ENCODE data around the gene HAND2. TPM values are rescaled to one million over a fixed set of nuclear protein-coding genes. Genes with fewer than 3 reads are reported as not detected.

Gene HAND2
- total RNA-seq, 1 experiment from 2014 or later = 0.31 TPM

DNA sequence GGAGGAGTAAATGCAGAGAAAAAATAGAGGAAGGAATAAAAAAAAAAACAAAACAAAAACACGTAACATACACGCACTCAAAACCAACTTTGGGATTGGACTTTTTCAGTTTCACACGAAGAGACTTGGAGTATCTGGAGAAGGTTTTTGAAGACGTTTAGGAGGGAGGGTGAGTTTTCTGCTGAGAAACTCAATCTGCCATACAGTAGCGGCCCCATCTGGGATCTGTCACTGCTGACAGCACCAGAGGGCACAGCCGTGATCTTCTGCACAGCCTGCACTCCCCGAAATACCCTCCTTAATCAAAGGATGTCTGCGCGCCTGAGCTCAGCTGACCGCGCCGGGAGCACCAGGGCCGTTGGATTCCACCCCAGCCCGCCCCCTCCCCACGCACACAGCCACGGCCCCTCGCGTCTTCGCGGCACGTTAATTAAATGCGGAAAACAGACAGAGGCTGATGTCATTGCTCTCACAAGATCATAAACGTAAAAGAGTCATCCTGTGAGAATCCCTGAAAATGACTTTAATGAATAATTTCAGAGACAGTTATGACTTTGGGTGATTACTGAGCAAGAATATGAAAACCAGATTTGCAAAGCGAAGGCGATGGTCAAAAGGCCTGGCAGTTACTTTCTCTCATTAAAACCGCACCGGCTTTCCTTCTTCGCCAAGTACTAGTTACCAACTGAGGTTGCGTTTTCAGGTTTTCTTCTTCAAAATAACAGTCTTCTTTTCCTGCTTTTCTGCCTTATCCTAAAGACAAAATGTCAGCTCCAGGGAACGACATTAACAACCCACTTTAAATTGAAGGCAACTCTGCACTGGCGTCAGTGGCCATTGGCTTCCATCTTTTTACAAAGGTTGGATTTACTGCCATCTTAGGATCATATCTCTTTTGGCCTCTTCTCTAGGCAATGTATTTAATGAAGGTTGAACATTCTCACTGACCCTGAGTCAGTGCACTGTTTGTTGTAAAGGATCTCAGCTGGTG lies 10.6 kb downstream of the HAND2 start:
- ChIA-PET CTCF (no interaction called here), POLR2A (no interaction called here)
- no peak for ATAC-seq
- no peak overlapping the region for H3K27ac ChIP-seq (ENCODE audit: low read length)
- BruUV-seq (replicated peaks) = no TSS peak
- no peaks in the 10 kb centered on the region for H3K9me3 ChIP-seq (ENCODE audit: control insufficient read depth, insufficient read depth, low read depth, low read length)
- TF ChIP-seq, protein P1, sequence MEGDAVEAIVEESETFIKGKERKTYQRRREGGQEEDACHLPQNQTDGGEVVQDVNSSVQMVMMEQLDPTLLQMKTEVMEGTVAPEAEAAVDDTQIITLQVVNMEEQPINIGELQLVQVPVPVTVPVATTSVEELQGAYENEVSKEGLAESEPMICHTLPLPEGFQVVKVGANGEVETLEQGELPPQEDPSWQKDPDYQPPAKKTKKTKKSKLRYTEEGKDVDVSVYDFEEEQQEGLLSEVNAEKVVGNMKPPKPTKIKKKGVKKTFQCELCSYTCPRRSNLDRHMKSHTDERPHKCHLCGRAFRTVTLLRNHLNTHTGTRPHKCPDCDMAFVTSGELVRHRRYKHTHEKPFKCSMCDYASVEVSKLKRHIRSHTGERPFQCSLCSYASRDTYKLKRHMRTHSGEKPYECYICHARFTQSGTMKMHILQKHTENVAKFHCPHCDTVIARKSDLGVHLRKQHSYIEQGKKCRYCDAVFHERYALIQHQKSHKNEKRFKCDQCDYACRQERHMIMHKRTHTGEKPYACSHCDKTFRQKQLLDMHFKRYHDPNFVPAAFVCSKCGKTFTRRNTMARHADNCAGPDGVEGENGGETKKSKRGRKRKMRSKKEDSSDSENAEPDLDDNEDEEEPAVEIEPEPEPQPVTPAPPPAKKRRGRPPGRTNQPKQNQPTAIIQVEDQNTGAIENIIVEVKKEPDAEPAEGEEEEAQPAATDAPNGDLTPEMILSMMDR (IDR thresholded peaks at IDR 0.05) = no peak
- TF ChIP-seq POLR2AphosphoS5 (IDR thresholded peaks at IDR 0.05; ENCODE audit: low read depth, low read length) (no peak), TCF7L2 (IDR thresholded peaks at IDR 0.05; ENCODE audit: low read depth, low read length) (no peak), SIN3A (IDR thresholded peaks at IDR 0.05; ENCODE audit: borderline replicate concordance, insufficient read depth, low read depth, low read length) (no peak)
- TF ChIP-seq, protein P2, sequence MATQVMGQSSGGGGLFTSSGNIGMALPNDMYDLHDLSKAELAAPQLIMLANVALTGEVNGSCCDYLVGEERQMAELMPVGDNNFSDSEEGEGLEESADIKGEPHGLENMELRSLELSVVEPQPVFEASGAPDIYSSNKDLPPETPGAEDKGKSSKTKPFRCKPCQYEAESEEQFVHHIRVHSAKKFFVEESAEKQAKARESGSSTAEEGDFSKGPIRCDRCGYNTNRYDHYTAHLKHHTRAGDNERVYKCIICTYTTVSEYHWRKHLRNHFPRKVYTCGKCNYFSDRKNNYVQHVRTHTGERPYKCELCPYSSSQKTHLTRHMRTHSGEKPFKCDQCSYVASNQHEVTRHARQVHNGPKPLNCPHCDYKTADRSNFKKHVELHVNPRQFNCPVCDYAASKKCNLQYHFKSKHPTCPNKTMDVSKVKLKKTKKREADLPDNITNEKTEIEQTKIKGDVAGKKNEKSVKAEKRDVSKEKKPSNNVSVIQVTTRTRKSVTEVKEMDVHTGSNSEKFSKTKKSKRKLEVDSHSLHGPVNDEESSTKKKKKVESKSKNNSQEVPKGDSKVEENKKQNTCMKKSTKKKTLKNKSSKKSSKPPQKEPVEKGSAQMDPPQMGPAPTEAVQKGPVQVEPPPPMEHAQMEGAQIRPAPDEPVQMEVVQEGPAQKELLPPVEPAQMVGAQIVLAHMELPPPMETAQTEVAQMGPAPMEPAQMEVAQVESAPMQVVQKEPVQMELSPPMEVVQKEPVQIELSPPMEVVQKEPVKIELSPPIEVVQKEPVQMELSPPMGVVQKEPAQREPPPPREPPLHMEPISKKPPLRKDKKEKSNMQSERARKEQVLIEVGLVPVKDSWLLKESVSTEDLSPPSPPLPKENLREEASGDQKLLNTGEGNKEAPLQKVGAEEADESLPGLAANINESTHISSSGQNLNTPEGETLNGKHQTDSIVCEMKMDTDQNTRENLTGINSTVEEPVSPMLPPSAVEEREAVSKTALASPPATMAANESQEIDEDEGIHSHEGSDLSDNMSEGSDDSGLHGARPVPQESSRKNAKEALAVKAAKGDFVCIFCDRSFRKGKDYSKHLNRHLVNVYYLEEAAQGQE (IDR thresholded peaks at IDR 0.05; ENCODE audit: insufficient read depth in 1 of 2, low read depth in 2 of 2, low read length in 1 of 2) = no peak
- H3K4me1 ChIP-seq (ENCODE audit: control insufficient read depth, insufficient read depth, low read length) = no peaks in the 10 kb centered on the region
- H3K36me3 ChIP-seq (ENCODE audit: control insufficient read depth, insufficient read depth, low read length) = no peaks in the 10 kb centered on the region
- no peak for DNase-seq (ENCODE audit: low read depth, low spot score)
- in situ Hi-C loops (cut with HindIII; ENCODE audit: low pct_unique_long_range_greater_than_20kb, low sequenced_read_pairs) = no loop called here
- H3K4me3 ChIP-seq (ENCODE audit: low read depth in 2 of 2, low read length in 2 of 2) = no peak overlapping the region; a peak in 1 of 4 replicates
- intact Hi-C loops (cut with micrococcal nuclease; ENCODE audit: unreplicated experiment) = no loop called here
- no peaks in the 10 kb centered on the region; the same call in 1 of the 2 replicates for H3K27me3 ChIP-seq (ENCODE audit: control insufficient read depth, insufficient read depth, low read length)

DNA sequence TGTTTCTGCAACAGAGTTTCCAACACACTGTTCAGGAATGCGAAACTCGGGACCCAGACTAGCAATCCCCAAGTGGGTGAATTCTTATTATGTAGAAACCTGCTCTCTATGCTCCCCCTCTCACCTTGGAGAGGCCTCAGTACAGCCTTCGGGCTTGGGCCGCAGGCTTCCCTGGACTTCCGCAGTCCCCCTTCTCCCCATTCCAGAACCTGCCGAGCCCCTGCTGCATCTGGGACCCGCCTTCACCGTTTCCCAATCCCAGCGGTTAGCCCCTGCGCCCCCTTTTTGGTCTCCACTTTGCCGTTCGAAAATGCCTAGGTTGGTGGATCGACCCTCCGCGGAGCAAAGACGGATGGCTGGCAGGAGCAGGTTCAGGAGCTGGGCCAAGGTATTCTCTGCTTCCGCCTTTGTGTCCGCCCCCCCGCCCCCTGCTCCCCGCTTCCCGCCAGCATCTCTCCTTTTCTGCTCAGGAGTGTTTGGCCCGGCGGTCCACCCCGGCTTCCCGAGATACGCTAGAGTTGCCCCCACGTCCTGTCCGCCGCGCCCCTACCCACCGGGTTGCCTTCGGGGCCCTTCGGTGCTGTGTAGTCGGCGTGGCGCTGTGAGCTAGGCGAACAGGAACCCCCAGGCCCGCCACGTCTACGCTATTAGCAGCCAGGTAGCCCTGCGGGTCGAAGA lies 11.5 kb downstream of the HAND2 start:
- Histone ChIP-seq H3K27me3 (ENCODE audit: control insufficient read depth, insufficient read depth, low read length) (no peaks in the 10 kb centered on the region; the same call in 1 of the 2 replicates), H3K27ac (ENCODE audit: low read length) (no peak overlapping the region), H3K4me3 (ENCODE audit: low read depth in 2 of 2, low read length in 2 of 2) (no peak overlapping the region; a peak in 1 of 4 replicates), H3K36me3 (ENCODE audit: control insufficient read depth, insufficient read depth, low read length) (no peaks in the 10 kb centered on the region), H3K9me3 (ENCODE audit: control insufficient read depth, insufficient read depth, low read depth, low read length) (no peaks in the 10 kb centered on the region), H3K4me1 (ENCODE audit: control insufficient read depth, insufficient read depth, low read length) (no peaks in the 10 kb centered on the region)
- CTCF ChIA-PET = no interaction called here
- POLR2A ChIA-PET = no interaction called here
- no peak for DNase-seq (ENCODE audit: low read depth, low spot score)
- intact Hi-C loops (cut with micrococcal nuclease; ENCODE audit: unreplicated experiment) (no loop called here), in situ Hi-C loops (cut with HindIII; ENCODE audit: low pct_unique_long_range_greater_than_20kb, low sequenced_read_pairs) (no loop called here)
- ATAC-seq = no peak
- TF ChIP-seq POLR2AphosphoS5 (IDR thresholded peaks at IDR 0.05; ENCODE audit: low read depth, low read length) (no peak), TCF7L2 (IDR thresholded peaks at IDR 0.05; ENCODE audit: low read depth, low read length) (no peak), SIN3A (IDR thresholded peaks at IDR 0.05; ENCODE audit: borderline replicate concordance, insufficient read depth, low read depth, low read length) (no peak)
- TF ChIP-seq, protein P2 (IDR thresholded peaks at IDR 0.05; ENCODE audit: insufficient read depth in 1 of 2, low read depth in 2 of 2, low read length in 1 of 2) = no peak
- TF ChIP-seq, protein P1 (IDR thresholded peaks at IDR 0.05) = no peak
- no TSS peak for BruUV-seq (replicated peaks)
